ENCODE results near the gene CFAP77.

DNA sequence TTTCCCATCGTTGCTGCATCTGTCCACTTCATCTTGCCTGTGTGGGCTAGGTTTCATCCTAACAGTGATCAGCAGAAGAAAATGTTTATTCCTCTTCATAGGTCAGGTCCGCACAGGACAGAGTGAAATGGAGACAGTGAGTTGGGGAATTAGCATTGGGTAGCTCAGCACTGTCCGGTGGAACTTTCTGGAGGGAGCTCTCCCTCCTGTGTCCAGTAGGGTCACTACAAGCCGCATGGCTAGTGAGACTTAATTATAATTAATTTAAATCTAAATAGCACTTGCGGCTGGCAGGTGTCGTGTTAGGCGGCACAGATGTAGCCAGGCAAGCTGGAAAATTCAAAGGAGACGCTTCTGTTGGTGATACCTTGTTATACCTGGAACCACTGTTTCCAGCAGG is 48.4 kb downstream of the CFAP77 start:
- TF ChIP-seq, protein P1, sequence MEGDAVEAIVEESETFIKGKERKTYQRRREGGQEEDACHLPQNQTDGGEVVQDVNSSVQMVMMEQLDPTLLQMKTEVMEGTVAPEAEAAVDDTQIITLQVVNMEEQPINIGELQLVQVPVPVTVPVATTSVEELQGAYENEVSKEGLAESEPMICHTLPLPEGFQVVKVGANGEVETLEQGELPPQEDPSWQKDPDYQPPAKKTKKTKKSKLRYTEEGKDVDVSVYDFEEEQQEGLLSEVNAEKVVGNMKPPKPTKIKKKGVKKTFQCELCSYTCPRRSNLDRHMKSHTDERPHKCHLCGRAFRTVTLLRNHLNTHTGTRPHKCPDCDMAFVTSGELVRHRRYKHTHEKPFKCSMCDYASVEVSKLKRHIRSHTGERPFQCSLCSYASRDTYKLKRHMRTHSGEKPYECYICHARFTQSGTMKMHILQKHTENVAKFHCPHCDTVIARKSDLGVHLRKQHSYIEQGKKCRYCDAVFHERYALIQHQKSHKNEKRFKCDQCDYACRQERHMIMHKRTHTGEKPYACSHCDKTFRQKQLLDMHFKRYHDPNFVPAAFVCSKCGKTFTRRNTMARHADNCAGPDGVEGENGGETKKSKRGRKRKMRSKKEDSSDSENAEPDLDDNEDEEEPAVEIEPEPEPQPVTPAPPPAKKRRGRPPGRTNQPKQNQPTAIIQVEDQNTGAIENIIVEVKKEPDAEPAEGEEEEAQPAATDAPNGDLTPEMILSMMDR (conservative IDR thresholded peaks at IDR 0.05; ENCODE audit: low read depth, low read length), result no peak
- no peak for TF ChIP-seq EZH2 (IDR thresholded peaks at IDR 0.05; ENCODE audit: borderline replicate concordance, low read depth, low read length, poor library complexity, severe bottlenecking)

Measured in A673 (cell line).